Activated CD4-positive, alpha-beta memory T cell treated with anti-CD3 and anti-CD28 coated beads for 36 hours (primary cell): ENCODE data around the gene FA2H. TPM values are rescaled to one million over a fixed set of nuclear protein-coding genes. Genes with fewer than 3 reads are reported as not detected.

Experiments
- CTCF ChIA-PET: fragments of 350-600 bp; sonication (Branson Sonifier 250); formaldehyde crosslinking; loops from one replicate; lab custom pipeline; 2021; ENCODE audit warnings: antibody characterized with exemption, inconsistent platforms; lab: Charles Lee
- POLR2A ChIA-PET: fragments of 350-600 bp; sonication (Branson Sonifier 250); formaldehyde crosslinking; loops from one replicate; lab custom pipeline; 2021; ENCODE audit warnings: antibody characterized with exemption; lab: Charles Lee
- DNase-seq: peaks from one replicate; pipeline ENCODE4 v3.0.0-alpha.2; 2020
- H3K27ac Mint-ChIP-seq: one replicate; pipeline ENCODE4 v1.8.0; 2021; ENCODE audit warnings: mixed read lengths
- H3K27me3 Mint-ChIP-seq: one replicate; pipeline ENCODE4 v1.8.0; 2021; ENCODE audit warnings: mixed read lengths
- H3K36me3 Mint-ChIP-seq: one replicate; pipeline ENCODE4 v1.8.0; 2021; ENCODE audit warnings: mixed read lengths
- H3K4me1 Mint-ChIP-seq: one replicate; pipeline ENCODE4 v1.8.0; 2021; ENCODE audit warnings: low read depth, mixed read lengths
- H3K4me3 Mint-ChIP-seq: one replicate; pipeline ENCODE4 v1.8.0; 2021; ENCODE audit warnings: mild to moderate bottlenecking, mixed read lengths
- H3K9me3 Mint-ChIP-seq: one replicate; pipeline ENCODE4 v1.8.0; 2021; ENCODE audit warnings: mixed read lengths
- intact Hi-C: fragments of 100-400 bp; cut with micrococcal nuclease; formaldehyde crosslinking; loops from one replicate; pipeline ENCODE4 v1.15.1; 2023
- total RNA-seq, 2 experiments: library from RNA; stranded (reverse); gene quantifications; one replicate each; pipeline ENCODE4 v1.2.3, GENCODE V29; 2021

Gene FA2H
- total RNA-seq, 2 experiments from 2014 or later: 0.22 TPM; not detected in 1

GRCh38 chr16:74738816-74739215 is 35.8 kb downstream of the FA2H start:
- H3K27me3 Mint-ChIP-seq: peaks cover 4% of the 10 kb centered on the region
- no peak for DNase-seq
- POLR2A ChIA-PET: no interaction called here
- intact Hi-C loops: loop anchor here (10.0 kb wide), 1 partner anchor 216 kb away; no protein-coding TSS in a partner anchor
- H3K36me3 Mint-ChIP-seq: no peaks in the 10 kb centered on the region
- H3K4me1 Mint-ChIP-seq: no peaks in the 10 kb centered on the region
- no peaks in the 10 kb centered on the region for H3K9me3 Mint-ChIP-seq
- H3K27ac Mint-ChIP-seq: no peak overlapping the region
- H3K4me3 Mint-ChIP-seq: no peak overlapping the region
- CTCF ChIA-PET: interaction anchor here (1.3 kb wide), 1 partner anchor 12 kb away, joined by 3 read pairs; no protein-coding TSS in a partner anchor

GRCh38 chr16:74738113-74738541 is 36.5 kb downstream of the FA2H start:
- Mint-ChIP-seq H3K27ac (no peak overlapping the region), H3K27me3 (peaks cover 4% of the 10 kb centered on the region), H3K4me3 (no peak overlapping the region), H3K9me3 (no peaks in the 10 kb centered on the region), H3K4me1 (no peaks in the 10 kb centered on the region), H3K36me3 (no peaks in the 10 kb centered on the region)
- no peak for DNase-seq
- CTCF ChIA-PET: no interaction called here
- POLR2A ChIA-PET: no interaction called here
- intact Hi-C loops: loop anchor here (10.0 kb wide), 1 partner anchor 217 kb away; no protein-coding TSS in a partner anchor

DNA sequence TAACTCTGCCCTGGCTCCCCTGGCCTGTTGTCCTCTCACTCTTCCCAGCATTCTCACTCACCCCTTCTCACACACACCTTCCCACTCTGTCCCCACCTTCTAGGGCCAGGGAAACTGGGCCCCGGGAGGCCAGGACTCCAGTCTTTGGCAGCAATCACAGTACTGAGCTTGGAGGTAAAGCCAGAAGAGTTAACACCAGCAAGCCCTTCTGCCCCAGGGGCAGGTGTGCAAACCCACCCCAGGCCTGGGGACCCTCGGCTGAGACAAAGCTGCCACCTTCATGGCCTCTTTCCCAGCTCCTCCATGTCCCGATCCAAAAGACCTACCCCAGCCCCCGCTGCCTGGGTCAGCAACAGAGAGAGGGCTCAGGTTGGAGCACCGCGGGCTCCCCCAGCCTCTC is 37.1 kb downstream of the FA2H start:
- Mint-ChIP-seq H3K36me3 (no peaks in the 10 kb centered on the region), H3K9me3 (no peaks in the 10 kb centered on the region), H3K4me1 (no peaks in the 10 kb centered on the region), H3K27ac (no peak overlapping the region), H3K4me3 (no peak overlapping the region), H3K27me3 (peaks cover 4% of the 10 kb centered on the region)
- ChIA-PET POLR2A (no interaction called here), CTCF (no interaction called here)
- intact Hi-C loops: loop anchor here (10.0 kb wide), 1 partner anchor 217 kb away; no protein-coding TSS in a partner anchor
- DNase-seq: no peak

- Mint-ChIP-seq H3K9me3 (no peaks in the 10 kb centered on the region), H3K27me3 (peaks cover 4% of the 10 kb centered on the region), H3K27ac (no peak overlapping the region), H3K4me3 (no peak overlapping the region), H3K36me3 (no peaks in the 10 kb centered on the region), H3K4me1 (no peaks in the 10 kb centered on the region)
- ChIA-PET POLR2A (no interaction called here), CTCF (no interaction called here)
- intact Hi-C loops: loop anchor here (10.0 kb wide), 1 partner anchor 218 kb away; no protein-coding TSS in a partner anchor
- no peak for DNase-seq
These were observed 38.0 kb downstream of the FA2H start for GRCh38 chr16:74736531-74737157.

DNA sequence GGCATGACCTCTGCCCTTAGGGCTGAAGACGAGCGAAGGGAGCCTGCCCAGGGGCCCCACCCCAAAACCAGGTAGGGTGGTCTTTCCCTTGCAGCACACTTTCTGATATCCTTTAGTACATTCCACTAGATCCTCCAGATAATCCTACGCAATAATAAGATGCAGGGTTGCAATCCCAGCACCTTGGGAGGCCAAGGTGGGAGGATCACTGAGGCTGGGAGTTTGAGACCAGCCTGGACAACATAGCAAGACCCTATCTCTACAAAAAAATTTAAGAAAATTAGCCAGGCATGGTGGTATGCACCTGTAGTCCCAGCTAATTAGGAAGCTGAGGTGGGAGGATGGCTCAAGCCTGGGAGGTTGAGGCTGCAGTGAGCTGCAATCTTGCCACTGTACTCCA is 39.1 kb downstream of the FA2H start:
- Mint-ChIP-seq H3K27ac (no peak overlapping the region), H3K36me3 (no peaks in the 10 kb centered on the region), H3K9me3 (no peaks in the 10 kb centered on the region), H3K4me1 (no peaks in the 10 kb centered on the region), H3K4me3 (no peak overlapping the region), H3K27me3 (peaks cover 4% of the 10 kb centered on the region)
- intact Hi-C loops: loop anchor here (10.0 kb wide), 1 partner anchor 219 kb away; no protein-coding TSS in a partner anchor
- no peak for DNase-seq
- POLR2A ChIA-PET: no interaction called here
- CTCF ChIA-PET: no interaction called here

GRCh38 chr16:74735162-74735452 is 39.5 kb downstream of the FA2H start:
- ChIA-PET CTCF (no interaction called here), POLR2A (no interaction called here)
- H3K27me3 Mint-ChIP-seq: peaks cover 4% of the 10 kb centered on the region
- no peak for DNase-seq
- no peak overlapping the region for H3K27ac Mint-ChIP-seq
- H3K4me1 Mint-ChIP-seq: peaks cover 4% of the 10 kb centered on the region
- H3K4me3 Mint-ChIP-seq: no peak overlapping the region
- no peaks in the 10 kb centered on the region for H3K36me3 Mint-ChIP-seq
- intact Hi-C loops: loop anchor here (10.0 kb wide), 1 partner anchor 220 kb away; no protein-coding TSS in a partner anchor
- no peaks in the 10 kb centered on the region for H3K9me3 Mint-ChIP-seq

DNA sequence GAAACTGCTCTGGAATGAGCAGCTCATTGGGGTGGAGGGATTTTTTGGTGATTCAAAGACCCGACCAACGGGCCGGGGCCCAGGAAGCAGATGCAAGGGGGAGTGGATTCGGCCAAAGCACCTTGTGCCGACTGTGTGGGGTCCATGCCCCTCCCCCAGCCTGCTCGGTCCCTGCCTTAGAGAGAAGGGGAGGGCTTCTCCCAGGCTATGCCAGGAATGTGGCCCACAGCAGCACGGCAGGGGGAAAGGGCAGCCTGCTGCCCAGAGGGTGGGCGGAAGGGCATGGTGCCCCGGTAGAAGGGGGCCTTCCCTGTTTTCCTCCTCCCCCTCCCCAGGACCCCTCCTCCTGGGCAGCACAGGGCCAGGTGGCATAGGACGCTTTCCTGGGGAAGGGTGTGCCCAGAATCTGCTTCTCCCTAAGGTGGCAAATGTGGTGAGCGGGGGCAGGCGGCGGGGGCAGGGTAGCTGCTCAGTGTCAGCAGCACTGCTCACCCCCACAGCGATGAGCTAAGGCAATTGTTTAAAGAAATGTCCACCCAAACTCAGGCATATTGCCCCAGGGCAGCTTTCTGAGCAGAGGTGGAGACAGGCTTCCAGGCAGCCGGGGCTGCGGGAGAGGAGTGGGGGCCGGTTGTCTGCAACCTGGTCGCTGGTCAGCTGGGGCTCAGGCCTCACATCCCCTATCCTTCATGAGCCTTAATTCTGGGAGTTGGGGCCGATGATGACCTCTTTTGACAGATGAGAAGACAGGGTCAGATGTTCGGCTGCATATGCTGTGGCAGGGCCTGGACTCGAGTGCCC is 40.1 kb downstream of the FA2H start:
- no peak for DNase-seq
- ChIA-PET POLR2A (no interaction called here), CTCF (no interaction called here)
- no peaks in the 10 kb centered on the region for H3K9me3 Mint-ChIP-seq
- H3K4me3 Mint-ChIP-seq: no peak overlapping the region
- H3K27me3 Mint-ChIP-seq: peaks cover 1% of the 10 kb centered on the region
- intact Hi-C loops: loop anchor here (10.0 kb wide), 1 partner anchor 220 kb away; no protein-coding TSS in a partner anchor
- H3K4me1 Mint-ChIP-seq: peaks cover 6% of the 10 kb centered on the region
- H3K27ac Mint-ChIP-seq: no peak overlapping the region
- no peaks in the 10 kb centered on the region for H3K36me3 Mint-ChIP-seq

DNA sequence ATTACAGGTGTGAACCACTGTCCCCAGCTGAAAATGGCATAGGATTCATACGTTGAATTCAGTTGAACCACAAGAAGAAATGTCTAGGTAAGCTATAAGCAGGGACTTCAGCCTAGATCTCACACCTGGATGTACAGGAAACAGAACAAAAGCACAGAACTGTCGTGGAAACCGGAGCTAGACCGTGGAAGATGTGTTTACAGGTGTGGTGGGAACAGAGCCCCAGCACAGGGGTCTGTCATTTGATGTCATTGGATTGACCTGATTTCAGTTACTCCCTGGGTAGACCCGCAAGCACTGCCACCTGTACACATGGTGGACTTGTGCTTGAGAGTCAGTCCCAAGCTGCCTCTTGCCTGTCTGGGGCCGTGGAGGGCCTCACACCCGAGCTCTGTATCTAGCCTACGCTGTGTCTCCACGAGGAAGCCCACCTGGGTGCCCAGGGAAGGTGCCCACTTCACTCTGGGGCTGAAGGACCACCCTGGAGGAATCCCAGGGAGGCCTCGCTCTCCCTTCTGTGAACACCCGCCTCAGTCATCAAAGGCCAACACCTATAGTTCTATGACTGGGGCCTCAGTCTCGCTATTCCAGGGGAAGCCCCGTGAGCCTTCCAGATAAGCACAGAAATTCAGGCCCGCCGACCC is 41.8 kb downstream of the FA2H start:
- Mint-ChIP-seq H3K27ac (no peak overlapping the region), H3K27me3 (peaks cover 1% of the 10 kb centered on the region), H3K9me3 (no peaks in the 10 kb centered on the region), H3K4me1 (peaks cover 6% of the 10 kb centered on the region), H3K36me3 (no peaks in the 10 kb centered on the region), H3K4me3 (no peak overlapping the region)
- ChIA-PET CTCF (interaction anchor here (1.5 to 1.8 kb wide), 2 partner anchors 23 to 130 kb away, joined by 4 to 6 read pairs; no protein-coding TSS in a partner anchor), POLR2A (interaction anchor here (0.7 kb wide), 1 partner anchor 384 kb away, joined by 3 read pairs; no protein-coding TSS in a partner anchor)
- no peak for DNase-seq
- intact Hi-C loops: loop anchor here (10.0 kb wide), 1 partner anchor 222 kb away; no protein-coding TSS in a partner anchor

DNA sequence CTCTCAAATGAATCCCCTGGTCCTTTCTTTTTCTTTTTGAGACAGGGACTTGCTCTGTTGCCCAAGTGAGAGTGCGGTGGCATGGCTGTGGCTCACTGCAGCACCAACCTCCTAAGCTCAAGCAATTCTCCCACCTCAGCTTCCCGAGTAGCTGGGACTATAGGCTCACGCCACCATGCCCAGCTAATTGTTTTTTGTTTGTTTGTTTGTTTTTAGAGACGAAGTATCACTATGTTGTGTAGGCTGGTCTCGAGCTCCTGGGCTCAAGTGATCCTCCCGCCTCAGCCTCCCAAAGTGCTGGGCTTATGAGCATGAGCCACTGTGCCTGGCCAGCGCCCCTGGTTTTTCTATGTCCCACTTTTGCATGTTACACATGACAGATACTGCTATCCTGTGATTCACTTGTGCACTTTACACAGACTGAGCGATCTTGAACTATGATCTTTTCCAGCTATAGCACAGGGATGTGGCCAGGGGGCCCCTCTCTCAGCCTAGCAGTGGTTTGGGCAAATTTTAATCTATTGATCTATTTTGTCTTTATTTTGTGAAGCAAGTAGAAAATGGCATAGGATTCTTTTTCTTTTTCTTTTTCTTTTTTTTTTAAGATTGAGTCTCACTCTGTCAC is 42.7 kb downstream of the FA2H start:
- CTCF ChIA-PET: interaction anchor here (1.5 to 1.8 kb wide), 2 partner anchors 22 to 131 kb away, joined by 4 to 6 read pairs; no protein-coding TSS in a partner anchor

DNA sequence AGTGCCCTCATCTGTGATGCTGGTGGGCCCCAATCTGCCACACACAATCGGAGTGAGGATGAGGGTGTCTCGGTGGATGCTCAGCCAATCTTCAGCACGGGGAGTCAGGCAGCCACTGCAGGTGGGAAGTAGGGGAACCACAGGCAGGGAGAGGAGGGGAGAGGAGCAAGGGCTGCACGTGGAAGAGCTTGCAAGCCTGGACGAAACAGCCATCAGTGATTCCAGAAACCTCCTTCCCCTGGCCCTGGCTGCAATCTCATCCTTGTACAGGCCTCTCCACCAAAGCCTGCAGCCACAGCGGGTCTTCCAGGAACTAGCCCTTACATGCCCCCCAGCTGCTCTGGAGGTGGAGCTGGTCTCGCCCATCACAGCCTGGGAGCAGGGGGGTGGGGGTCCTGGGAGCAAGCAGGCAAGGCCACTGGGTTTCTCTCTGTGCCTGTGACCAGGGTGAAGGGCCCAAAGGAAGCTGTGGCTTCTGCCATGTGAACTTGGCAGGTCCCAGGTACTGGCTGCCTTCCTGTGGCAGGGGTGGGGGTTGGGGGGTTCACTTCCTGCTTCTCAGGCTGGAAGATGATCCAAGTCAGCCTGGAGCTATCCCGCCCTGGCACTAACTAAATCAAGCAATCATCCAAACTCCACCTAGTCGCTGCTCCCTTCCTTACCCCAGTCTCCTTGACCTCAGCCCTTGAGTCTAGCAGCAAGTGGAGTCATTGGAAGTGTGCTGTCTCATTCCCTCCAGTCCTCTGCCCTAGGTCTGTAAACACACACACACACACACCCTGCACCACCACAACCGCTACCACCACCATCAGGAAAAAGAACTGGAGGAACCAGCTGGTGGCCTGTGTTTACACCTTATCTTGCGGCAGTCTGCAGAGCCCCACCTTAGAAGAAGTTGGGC is 44.6 kb downstream of the FA2H start:
- ChIA-PET CTCF (interaction anchor here (1.2 kb wide), 1 partner anchor 17 kb away, joined by 3 read pairs; no protein-coding TSS in a partner anchor), POLR2A (no interaction called here)
- peaks cover 6% of the 10 kb centered on the region for H3K4me1 Mint-ChIP-seq
- DNase-seq: no peak
- peaks cover 11% of the 10 kb centered on the region for H3K9me3 Mint-ChIP-seq
- no peak overlapping the region for H3K27ac Mint-ChIP-seq
- intact Hi-C loops: loop anchor here (10.0 kb wide), 1 partner anchor 225 kb away; no protein-coding TSS in a partner anchor
- no peak overlapping the region for H3K4me3 Mint-ChIP-seq
- H3K27me3 Mint-ChIP-seq: no peaks in the 10 kb centered on the region
- H3K36me3 Mint-ChIP-seq: peaks cover 4% of the 10 kb centered on the region

More for the DNA sequence above, 42.7 kb downstream of the FA2H start:
- no peak overlapping the region for H3K27ac Mint-ChIP-seq
- peaks cover 6% of the 10 kb centered on the region for H3K9me3 Mint-ChIP-seq
- POLR2A ChIA-PET: no interaction called here
- peaks cover 6% of the 10 kb centered on the region for H3K4me1 Mint-ChIP-seq
- intact Hi-C loops: loop anchor here (10.0 kb wide), 1 partner anchor 223 kb away; no protein-coding TSS in a partner anchor
- peaks cover 2% of the 10 kb centered on the region for H3K36me3 Mint-ChIP-seq
- DNase-seq: no peak
- H3K4me3 Mint-ChIP-seq: no peak overlapping the region
- H3K27me3 Mint-ChIP-seq: peaks cover 1% of the 10 kb centered on the region

DNA sequence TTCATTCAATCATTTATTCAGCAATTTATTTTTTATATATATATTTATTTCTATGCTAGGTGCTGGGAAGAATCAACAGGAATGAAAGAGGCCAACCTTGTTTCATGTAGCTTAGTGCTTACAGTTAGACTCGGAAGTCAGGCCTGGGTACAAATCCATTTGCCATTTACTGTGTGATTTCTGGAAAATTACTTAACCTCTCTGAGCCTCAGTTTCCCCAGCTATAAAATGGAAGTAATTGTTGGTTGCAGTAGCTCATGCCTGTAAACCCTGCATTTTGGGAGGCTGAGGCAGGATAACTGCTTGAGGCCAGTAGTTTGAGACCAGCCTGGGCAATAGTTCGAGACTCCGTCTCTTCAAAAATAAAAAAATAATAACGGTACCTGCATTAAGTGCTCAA is 46.7 kb downstream of the FA2H start:
- ChIA-PET POLR2A (no interaction called here), CTCF (interaction anchor here (1.2 to 4.7 kb wide), 4 partner anchors 16 to 135 kb away, joined by 4 to 47 read pairs (median 10); partner anchors contain the start of genes FA2H and MLKL)
- Mint-ChIP-seq H3K4me3 (no peak overlapping the region), H3K27me3 (peaks cover 3% of the 10 kb centered on the region), H3K36me3 (peaks cover 4% of the 10 kb centered on the region), H3K4me1 (peaks cover 6% of the 10 kb centered on the region), H3K9me3 (peaks cover 11% of the 10 kb centered on the region), H3K27ac (no peak overlapping the region)
- intact Hi-C loops: no loop called here
- DNase-seq: no peak
